D721Med (cell line): Measurements from ENCODE around the gene THNSL1.

Experiments
- DNase-seq: peaks from one replicate; pipeline ENCODE4 v3.0.0; 2011; ENCODE audit warnings: low spot score; ENCODE audit not compliant: insufficient read length
- FAIRE-seq: peaks from 2 replicates; lab custom pipeline; 2011; peaks lifted over from hg19 to GRCh38; lab: Jason Lieb, UNC
- CTCF ChIP-seq: IDR thresholded peaks from 2 replicates; pipeline ENCODE4 v1.5.1; 2012; ENCODE audit warnings: mild to moderate bottlenecking, control low read depth; ENCODE audit not compliant: insufficient read depth; ENCODE audit errors: missing control alignments

Gene THNSL1

GRCh38 chr10:25063644-25064043 is 47.2 kb downstream of the THNSL1 start:
- no peak for TF ChIP-seq CTCF
- FAIRE-seq: no peak
- DNase-seq: no peak

- no peak for FAIRE-seq
- DNase-seq: no peak
- TF ChIP-seq CTCF: no peak
These were observed 48.0 kb downstream of the THNSL1 start for GRCh38 chr10:25064401-25064800.

- no peak for TF ChIP-seq CTCF
- FAIRE-seq (no peak), DNase-seq (no peak)
These were observed 49.5 kb downstream of the THNSL1 start for GRCh38 chr10:25065761-25066476.

- TF ChIP-seq CTCF: no peak
- DNase-seq: no peak
These were observed 52.0 kb downstream of the THNSL1 start for GRCh38 chr10:25068152-25069058.

DNA sequence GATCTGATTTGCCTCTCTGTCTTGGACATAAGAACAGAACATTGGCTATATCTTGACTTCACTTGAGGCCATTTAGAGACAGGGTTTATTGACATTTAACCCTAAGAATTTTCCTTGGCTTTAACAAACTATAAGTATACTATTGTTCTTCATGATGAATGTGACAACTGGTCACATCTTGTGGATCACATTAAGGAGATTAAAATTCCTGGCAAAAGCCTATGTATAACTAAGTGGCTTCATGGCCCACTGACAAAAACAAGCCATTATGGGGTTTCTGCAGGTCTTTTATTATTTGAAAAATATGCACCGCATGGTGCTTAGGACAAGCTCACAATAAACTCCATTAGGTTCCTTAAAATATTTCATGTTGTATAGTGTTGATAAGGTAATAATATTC is 54.8 kb downstream of the THNSL1 start:
- no peak for TF ChIP-seq CTCF
- DNase-seq (no peak), FAIRE-seq (no peak)

More at GRCh38 chr10:25068152-25069058, 52.0 kb downstream of the THNSL1 start:
- no peak for FAIRE-seq

GRCh38 chr10:25072786-25073185 is 56.4 kb downstream of the THNSL1 start:
- no peak for DNase-seq
- no peak for TF ChIP-seq CTCF
- no peak for FAIRE-seq

- FAIRE-seq (no peak), DNase-seq (no peak)
- TF ChIP-seq CTCF: no peak
These were observed 59.4 kb downstream of the THNSL1 start for GRCh38 chr10:25075825-25076224.
